ENCODE results near the gene IVL.

- TF ChIP-seq POLR2AphosphoS5 (IDR thresholded peaks at IDR 0.05; ENCODE audit: insufficient read depth in 1 of 2, low read depth in 1 of 2), result no peak
- no peak for TF ChIP-seq CTCF (IDR thresholded peaks at IDR 0.05)
- TF ChIP-seq POLR2A (IDR thresholded peaks at IDR 0.05), result no peak
These were observed 34.9 kb upstream of the IVL start for GRCh38 chr1:152873495-152873894.

All from vagina (tissue), 2 donors.